Epithelial cell of esophagus (primary cell): ENCODE results near the gene MDK.
"Not testable (repeated sequence)": the region's sequence is repeated elsewhere in the genome, so short reads cannot be mapped to it uniquely, and the experiment has no call there.

Source experiments
- DNase-seq: peaks from one replicate; pipeline ENCODE4 v3.0.0; 2010; ENCODE audit warnings: low read depth
- H3K4me3 ChIP-seq: 2 replicates; pipeline ENCODE4 v1.5.1; 2011; ENCODE audit warnings: mild to moderate bottlenecking, low read length, control low read depth
- TF ChIP-seq, protein P1 (sequence below): IDR thresholded peaks from 2 replicates; pipeline ENCODE4 v1.5.1; 2011; ENCODE audit warnings: low read depth, mild to moderate bottlenecking, low read length, control low read depth, inconsistent platforms; ENCODE audit not compliant: insufficient read depth; ENCODE audit errors: missing control alignments

The MDK gene

DNA sequence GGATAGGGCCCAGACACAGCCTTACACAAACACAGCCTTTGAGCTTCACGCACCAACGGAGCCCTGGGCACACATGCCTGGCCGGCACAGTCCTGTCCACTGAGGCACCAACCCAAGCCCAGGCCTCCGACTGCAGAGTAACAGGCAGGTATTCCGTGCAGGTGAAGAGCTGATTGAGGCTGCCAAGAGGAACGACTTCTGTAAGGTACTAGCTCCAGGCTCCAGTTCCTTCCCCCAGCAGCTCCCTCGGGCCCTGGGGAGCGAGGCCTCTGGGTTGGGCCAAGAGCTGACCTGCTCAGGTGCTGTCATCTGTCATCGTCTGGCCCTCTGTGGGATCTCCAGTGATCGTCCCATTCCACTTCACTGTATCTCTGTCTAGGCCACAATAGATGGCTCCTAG is 3.2 kb upstream of the MDK start:
- DNase-seq: no peak
- no peak overlapping the region for H3K4me3 ChIP-seq
- TF ChIP-seq, protein P1, sequence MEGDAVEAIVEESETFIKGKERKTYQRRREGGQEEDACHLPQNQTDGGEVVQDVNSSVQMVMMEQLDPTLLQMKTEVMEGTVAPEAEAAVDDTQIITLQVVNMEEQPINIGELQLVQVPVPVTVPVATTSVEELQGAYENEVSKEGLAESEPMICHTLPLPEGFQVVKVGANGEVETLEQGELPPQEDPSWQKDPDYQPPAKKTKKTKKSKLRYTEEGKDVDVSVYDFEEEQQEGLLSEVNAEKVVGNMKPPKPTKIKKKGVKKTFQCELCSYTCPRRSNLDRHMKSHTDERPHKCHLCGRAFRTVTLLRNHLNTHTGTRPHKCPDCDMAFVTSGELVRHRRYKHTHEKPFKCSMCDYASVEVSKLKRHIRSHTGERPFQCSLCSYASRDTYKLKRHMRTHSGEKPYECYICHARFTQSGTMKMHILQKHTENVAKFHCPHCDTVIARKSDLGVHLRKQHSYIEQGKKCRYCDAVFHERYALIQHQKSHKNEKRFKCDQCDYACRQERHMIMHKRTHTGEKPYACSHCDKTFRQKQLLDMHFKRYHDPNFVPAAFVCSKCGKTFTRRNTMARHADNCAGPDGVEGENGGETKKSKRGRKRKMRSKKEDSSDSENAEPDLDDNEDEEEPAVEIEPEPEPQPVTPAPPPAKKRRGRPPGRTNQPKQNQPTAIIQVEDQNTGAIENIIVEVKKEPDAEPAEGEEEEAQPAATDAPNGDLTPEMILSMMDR: no peak

DNA sequence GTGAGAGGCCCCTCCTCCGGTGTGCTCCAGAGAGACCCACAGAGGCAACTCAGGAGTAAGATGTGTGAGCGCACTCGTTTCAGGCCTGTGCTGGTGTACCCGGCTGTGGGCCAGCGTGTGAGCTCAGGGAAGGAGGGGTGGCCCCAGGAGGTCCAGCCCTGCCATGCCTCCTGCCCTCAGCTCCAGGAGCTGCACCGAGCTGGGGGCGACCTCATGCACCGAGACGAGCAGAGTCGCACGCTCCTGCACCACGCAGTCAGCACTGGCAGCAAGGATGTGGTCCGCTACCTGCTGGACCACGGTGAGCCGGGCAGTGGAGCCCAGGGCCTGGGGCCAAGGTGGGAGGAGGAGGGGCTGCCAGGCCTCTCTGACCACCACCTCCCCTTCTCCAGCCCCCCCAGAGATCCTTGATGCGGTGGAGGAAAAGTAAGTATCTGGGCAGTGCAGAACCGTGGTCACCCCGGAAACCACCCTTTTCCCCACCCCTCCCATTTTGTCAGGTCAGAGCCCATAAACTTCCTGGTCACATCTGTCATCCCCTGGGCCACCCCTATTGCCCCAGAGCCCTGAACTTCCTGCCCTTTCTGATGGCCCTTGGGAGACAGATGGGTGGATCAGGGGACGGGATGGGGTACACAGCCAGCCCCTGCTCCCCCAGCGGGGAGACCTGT is 2.5 kb upstream of the MDK start:
- TF ChIP-seq, protein P1: no peak
- no peak overlapping the region for H3K4me3 ChIP-seq
- DNase-seq: no peak

DNA sequence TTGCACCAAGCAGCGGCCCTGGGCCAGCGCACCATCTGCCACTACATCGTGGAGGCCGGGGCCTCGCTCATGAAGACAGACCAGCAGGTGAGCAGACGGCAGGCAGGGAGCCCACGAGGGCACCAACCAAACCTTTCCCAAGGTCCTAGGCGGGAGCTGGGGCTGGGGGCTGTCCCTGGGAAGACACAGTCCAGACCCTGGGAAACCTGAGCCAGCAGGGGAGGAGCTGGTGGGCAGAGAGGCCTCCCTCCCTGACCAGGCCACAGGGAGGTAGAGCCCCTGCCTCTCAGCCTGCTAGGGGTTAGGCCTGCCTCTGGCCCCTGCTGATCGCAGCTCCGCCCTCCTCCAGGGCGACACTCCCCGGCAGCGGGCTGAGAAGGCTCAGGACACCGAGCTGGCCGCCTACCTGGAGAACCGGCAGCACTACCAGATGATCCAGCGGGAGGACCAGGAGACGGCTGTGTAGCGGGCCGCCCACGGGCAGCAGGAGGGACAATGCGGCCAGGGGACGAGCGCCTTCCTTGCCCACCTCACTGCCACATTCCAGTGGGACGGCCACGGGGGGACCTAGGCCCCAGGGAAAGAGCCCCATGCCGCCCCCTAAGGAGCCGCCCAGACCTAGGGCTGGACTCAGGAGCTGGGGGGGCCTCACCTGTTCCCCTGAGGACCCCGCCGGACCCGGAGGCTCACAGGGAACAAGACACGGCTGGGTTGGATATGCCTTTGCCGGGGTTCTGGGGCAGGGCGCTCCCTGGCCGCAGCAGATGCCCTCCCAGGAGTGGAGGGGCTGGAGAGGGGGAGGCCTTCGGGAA is 1.8 kb upstream of the MDK start:
- not testable (repeated sequence) for H3K4me3 ChIP-seq, DNase-seq

DNA sequence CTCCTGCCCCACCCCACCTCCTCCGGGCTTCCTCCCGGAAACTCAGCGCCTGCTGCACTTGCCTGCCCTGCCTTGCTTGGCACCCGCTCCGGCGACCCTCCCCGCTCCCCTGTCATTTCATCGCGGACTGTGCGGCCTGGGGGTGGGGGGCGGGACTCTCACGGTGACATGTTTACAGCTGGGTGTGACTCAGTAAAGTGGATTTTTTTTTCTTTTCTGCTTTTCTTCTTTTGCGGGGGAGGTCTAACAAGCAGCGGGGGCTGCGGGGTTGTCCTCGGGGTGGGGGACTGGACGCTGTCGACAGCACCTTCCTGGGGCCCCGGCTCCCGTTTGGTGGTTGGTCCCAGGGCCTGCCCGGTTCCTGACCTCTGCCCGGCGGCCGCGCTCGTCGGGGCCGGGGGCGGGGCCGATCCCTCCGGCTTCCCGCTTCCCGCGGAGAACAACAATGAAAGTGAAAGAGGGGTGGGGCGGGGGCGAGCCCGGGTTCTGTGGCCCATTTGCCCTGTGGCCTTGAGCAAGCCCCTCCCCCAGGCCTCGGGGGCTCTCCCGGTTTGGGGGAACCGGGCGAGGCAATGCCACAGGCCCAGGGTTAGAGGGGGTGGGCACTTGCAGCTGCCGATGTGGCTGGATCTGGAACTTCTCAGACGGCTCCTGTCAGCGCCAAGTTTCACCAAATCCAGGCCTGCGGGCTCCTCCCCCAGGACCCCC is 975 bp upstream of the MDK start:
- DNase-seq: no peak
- peak overlapping the region; percentile 38 for H3K4me3 ChIP-seq
- TF ChIP-seq, protein P1: no peak

DNA sequence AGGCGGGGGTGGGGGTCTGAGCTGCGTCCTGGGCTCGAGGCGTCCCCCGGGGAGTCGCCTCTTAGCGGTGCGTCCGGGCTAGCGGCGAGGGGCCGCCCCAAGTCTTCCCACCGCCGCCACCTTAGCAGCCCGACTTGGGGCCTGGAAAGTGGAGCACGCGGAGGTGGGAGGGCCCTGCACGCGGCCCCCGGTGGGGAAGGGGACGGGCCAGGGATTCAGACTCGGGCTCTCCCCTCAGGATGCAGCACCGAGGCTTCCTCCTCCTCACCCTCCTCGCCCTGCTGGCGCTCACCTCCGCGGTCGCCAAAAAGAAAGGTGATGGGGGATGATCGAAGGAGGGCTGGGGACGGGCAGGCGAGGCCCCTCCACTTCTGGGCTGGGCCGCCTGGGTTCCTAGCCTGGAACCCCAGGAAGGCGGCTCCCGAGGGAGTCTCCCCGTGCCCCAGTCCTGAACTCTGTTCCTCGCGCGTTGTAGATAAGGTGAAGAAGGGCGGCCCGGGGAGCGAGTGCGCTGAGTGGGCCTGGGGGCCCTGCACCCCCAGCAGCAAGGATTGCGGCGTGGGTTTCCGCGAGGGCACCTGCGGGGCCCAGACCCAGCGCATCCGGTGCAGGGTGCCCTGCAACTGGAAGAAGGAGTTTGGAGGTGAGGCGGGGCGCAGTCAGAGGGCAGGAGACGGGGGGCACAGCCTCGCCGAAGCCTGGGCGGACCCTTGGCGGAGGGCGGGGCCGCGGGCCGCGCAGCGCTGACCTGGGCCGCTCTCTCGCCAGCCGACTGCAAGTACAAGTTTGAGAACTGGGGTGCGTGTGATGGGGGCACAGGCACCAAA is 563 bp downstream of the MDK start:
- no peak for DNase-seq
- peak overlapping the region; percentile 42 for H3K4me3 ChIP-seq
- TF ChIP-seq, protein P1: no peak

DNA sequence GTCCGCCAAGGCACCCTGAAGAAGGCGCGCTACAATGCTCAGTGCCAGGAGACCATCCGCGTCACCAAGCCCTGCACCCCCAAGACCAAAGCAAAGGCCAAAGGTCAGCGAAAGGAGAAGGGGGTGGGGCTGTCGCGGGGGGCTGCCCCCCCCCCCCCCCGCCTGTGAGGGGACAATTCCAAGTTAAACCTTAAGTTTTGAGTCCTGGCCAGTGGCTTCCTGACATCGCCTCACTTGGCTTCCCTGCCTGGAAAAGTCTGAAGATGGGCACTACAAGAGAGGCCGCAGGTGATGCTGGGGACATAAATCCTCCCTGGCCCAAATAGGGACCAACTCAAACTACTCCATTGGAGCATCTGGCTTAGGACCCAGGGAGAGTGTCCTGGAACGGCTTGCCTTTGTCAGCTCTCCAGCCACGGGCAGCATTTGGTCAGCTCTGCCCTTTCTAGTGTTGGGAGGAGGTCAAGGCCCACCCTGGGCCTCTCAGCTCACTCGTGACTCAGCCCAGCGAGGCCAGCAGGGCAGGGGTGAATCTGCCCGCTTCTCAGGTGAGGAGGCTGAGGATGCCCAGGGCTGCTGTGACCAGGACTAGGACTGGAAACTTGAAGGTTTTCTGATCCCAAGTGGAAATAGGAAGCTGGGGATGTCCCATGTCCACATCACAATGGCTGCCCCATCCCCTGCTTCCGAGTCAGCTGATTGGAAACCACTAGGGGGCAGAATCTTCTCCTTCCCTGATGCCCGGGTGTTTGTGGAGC is 1.4 kb downstream of the MDK start:
- TF ChIP-seq, protein P1: peak; percentile 55
- no peak overlapping the region for H3K4me3 ChIP-seq
- DNase-seq: peak; percentile 57
